ENCODE data around the gene IGLON5.

GRCh38 chr19:51296336-51297093, 14.9 kb upstream of the IGLON5 start:
- TF ChIP-seq CTCF (IDR thresholded peaks at IDR 0.05) (no peak), POLR2A (IDR thresholded peaks at IDR 0.05) (no peak)

Data from gastroesophageal sphincter (tissue), 3 donors.